Stimulated activated CD4-positive, alpha-beta T cell treated with anti-CD3 and anti-CD28 coated beads, Interleukin-1b, Interleukin-23, amount 100 ng/mL, for 4 hours (primary cell): ENCODE measurements around the gene RBMXL3.
"Not testable (repeated sequence)": the region's sequence is repeated elsewhere in the genome, so short reads cannot be mapped to it uniquely, and the experiment has no call there.

Experiments used
- DNase-seq, 2 donors: peaks; one replicate each; pipeline ENCODE4 v3.0.0-alpha.2; 2020; ENCODE audit warnings: low read depth in 2 of 2

The RBMXL3 gene

DNA sequence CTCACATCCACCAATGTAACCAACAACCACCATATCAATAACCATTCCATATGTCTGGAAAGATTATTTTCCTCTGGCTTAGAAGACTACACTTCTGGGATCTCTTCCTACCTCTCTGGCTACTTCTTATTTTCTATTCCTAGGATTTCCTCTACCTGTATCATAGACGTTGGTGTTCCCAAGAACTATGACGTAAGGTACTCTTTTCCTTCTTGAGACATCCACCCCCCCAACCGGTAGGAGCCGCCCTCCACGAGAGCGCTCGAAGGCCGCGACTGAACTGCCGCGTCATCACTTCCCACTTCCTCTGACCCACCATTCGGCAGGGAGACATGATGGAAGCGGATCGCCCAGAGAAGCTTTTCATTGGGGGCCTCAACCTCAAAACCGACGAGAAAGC, at the start of gene RBMXL3:
RBMXL3 (plus strand) TSS at position 301 of the 400 bp plus-strand sequence; CDS start at position 333, 32 bp downstream.
- no peak for DNase-seq

DNA sequence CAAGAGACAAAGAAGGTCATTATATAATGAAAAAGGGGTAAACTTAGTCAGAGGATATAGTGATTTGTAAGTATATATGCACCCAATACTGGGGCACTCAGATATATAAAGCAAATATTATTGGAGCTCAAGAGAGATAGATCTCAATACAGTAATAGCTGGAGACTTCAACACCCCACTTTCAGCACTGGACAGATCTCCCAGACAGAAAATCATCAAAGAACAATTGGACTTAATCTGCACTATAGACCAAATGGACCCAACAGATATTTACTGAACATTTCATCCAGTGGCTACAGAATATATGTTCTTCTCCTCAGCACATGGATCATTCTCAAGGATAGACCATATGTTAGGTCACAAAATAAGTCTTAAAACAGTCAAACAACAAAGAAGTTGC, 47.2 kb upstream of the RBMXL3 start:
- DNase-seq: no peak

DNA sequence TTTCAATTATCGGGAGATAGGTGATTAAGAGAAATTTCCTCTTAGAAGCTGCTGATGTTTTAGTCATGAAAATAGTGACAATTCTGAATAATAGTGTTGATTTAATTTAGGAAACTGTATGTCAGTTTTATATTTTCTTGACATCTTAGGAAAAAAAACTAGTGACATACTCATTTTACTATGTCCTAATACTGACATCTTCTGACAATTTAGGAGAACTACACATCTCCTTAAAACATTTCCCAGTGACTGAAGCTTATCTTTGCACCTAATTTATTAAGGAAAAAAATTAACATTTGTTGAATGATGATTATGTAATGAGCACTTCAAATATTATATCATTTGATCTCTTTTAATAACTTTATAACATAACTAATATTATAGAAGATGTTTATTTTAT, 42.0 kb upstream of the RBMXL3 start:
- DNase-seq: no peak

GRCh38 chrX:115173181-115173580, 16.0 kb upstream of the RBMXL3 start:
- DNase-seq: no peak

GRCh38 chrX:115174548-115174947, 14.7 kb upstream of the RBMXL3 start:
- DNase-seq: no peak

- DNase-seq: no peak
Observed at GRCh38 chrX:115177932-115178331, 11.3 kb upstream of the RBMXL3 start.

- DNase-seq: no peak
Observed at GRCh38 chrX:115178473-115178872, 10.7 kb upstream of the RBMXL3 start.

GRCh38 chrX:115183980-115184379, 5.2 kb upstream of the RBMXL3 start:
- no peak for DNase-seq

DNA sequence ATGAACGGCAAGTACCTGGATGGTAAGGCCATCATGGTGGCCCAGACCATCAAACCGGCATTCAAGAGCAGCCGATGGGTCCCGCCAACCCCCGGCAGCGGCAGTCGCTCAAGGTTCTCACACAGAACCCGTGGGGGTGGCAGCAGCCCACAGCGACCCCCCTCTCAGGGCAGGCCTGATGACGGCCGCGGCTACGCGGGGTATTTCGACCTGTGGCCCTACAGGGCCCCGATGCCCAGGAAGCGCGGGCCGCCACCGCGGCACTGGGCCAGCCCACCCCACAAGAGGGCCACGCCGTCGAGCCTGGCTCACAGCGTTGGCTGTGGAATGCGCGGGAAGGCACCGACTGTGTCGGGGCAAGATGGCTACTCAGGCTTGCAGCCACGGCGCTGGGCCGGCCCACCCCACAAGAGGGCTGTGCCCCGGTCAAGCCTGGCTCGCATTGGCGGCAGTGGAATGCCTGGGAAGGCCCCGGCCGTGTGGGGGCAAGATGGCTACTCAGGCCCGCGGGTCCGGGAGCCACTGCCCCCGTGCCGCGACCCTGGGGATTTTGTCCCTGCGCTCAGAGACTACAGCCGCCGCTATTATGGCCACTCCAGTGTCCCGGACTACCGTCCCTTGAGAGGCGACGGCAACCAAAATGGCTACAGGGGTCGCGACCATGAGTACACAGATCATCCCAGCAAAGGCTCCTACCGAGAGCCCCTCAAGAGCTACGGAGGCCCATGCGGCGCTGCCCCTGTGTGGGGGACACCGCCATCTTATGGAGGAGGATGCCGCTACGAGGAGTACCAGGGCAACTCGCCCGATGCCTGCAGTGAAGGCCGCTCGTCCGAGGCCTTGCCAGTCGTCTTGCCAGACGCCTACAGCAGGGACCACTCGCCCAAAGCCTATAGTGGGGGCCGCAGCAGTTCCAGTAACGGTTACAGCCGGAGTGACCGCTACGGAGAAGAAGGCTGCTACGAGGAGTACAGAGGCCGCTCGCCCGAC, 731 bp downstream of the RBMXL3 start:
- DNase-seq: no peak

DNA sequence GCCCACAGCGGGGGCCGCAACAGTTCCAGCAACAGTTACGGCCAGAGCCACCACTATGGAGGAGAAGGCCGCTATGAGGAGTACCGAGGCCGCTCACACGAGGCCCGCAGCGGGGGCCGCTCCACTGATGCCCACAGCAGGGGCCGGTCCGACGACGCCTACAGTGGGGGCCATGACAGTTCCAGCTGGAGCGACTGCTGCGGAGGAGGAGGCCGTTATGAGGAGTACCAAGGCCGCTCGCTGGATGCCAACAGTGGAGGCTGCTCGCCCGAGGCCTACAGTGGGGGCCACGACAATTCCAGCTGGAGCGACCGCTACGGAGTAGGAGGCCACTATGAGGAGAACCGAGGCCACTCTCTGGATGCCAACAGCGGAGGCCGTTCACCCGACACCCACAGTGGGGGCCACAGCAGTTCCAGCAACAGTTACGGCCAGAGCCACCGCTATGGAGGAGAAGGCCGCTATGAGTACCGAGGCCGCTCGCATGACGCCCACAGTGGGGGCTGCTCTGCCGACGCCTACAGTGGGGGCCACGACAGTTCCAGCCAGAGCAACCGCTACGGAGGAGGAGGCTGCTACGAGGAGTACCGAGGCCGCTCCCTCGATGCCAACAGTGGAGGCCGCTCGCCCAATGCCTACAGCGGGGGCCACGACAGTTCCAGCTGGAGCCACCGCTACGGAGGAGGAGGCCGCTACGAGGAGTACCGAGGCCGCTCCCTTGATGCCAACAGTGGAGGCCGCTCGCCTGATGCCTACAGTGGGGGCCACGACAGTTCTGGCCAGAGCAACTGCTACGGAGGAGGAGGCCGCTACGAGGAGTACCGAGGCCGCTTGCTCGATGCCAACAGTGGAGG, 1.7 kb downstream of the RBMXL3 start:
- no peak for DNase-seq

- DNase-seq: no peak
Observed at GRCh38 chrX:115191490-115192243, 2.5 kb downstream of the RBMXL3 start.

DNA sequence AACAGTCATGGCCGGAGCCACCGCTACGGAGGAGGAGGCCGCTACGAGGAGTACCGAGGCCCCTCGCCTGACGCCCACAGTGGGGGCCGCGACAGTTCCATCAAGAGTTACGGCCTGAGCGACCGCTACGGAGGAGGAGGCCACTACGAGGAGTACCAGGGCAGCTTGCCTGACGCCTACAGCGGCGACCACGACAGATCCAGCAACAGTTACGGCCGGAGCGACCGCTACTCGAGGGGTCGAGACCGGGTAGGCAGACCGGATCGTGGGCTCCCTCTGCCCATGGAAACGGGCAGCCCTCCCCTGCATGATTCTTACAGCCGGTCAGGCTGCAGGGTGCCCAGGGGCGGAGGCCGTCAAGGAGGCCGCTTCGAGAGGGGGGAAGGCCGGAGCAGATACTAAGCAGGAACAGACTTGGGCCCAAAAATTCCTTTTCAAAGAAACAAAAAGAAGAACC, 3.1 kb downstream of the RBMXL3 start:
- no peak for DNase-seq

- DNase-seq: no peak
Observed at GRCh38 chrX:115204040-115204439, 14.8 kb downstream of the RBMXL3 start.

DNA sequence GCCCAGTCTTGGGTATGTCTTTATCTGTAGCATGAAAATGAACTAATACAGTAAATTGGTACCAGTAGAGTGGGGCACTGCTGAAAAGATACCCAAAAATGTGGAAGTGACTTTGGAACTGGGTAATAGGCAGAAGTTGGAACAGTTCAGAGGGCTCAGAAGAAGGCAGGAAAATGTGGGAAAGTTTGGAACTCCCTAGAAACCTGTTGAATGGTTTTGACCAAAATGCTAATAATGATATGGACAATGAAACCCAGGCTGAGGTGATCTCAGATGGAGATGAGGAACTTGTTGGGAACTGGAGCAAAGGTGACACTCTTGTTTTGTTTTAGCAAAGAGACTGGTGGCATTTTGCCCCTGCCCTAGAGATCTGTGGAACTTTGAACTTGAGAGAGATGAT, 20.3 kb downstream of the RBMXL3 start:
- not testable (repeated sequence) for DNase-seq

DNA sequence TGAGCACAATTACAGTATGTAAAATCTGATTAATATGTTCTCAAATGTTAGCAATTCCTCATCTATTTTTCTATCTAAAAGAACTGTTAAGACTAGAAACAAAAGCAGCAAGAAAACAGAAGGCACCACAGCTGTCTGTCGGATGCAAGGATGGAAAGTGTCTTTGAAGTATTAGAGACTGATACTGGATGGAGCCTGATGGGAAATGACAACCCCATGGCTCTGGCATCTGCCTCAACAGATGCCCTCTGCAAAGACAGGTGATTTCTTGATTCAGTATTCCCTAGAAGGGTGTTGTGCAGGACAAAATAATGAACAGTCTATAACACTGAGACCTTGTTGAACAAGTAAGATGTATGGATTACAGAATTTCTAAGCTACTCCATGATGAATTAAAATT, 24.9 kb downstream of the RBMXL3 start:
- DNase-seq: no peak

- no peak for DNase-seq
Observed at GRCh38 chrX:115214605-115215004, 25.4 kb downstream of the RBMXL3 start.

GRCh38 chrX:115217346-115217745, 28.1 kb downstream of the RBMXL3 start:
- DNase-seq: not testable (repeated sequence)

- no peak for DNase-seq
Observed at GRCh38 chrX:115226929-115227328, 37.7 kb downstream of the RBMXL3 start.

DNA sequence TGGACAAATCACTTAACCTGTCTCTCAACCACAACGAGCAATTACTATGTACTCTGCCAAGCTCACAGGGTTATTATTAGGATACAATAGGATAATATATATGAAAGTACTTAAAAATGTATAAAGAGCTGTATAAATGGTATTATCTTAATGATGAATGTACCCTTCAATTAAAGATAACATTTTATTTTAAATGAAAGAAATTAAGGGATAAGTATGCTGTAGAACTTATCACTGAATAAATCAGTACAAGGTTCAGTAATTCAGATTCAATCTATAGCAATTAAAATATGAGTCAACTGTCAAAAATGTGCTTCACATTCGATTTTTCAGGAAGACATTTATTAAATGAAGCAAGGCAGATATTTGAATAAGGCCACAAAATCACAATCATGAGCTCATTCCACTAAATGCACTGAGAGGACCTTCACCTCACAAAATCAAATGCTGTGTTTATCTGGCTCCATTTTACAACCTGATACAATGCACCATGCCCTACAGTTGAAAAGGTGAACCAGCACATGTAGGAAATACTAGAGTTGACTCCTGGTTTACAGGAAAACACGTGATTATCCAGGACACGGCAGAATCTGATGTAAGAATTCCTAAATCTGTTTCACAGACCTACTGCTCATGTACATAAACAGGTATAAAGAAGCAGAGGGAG, 40.3 kb downstream of the RBMXL3 start:
- DNase-seq: no peak

DNA sequence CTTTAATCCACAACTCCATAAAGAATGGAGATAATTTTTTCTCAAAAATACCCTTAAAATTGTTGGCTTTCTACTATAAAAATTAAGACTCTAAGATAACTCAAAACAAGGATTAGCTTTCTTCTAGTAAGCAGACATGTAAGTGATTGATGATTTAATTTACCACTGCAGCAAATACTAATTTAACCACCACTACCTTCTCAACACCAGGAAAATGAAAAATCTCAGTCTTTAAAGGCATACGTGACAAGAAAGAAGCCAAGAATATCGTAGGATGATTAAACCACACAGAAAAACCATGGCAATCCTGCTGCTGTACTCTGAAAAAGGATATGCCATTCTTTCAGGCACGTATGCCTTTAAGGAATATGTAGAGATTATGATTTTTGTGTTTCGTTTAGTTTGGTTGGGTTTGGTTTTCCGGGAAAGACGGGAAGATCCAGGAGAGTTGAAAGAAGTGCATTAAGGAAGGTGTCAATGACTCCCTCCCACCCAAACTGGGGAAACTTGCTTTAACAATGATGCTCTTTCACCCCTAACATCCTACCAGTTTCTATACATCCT, 43.8 kb downstream of the RBMXL3 start:
- no peak for DNase-seq
